CD4-positive, alpha-beta T cell treated with Interleukin-6 for 4 hours (primary cell): ENCODE results near the gene SPDYE16.
"Not testable (repeated sequence)": the region's sequence is repeated elsewhere in the genome, so short reads cannot be mapped to it uniquely, and the experiment has no call there.

ENCODE experiments used
- DNase-seq: peaks from one replicate; pipeline ENCODE4 v3.0.0-alpha.2; 2020; ENCODE audit warnings: mixed read lengths

SPDYE16 gene

GRCh38 chr7:76543197-76543596 is at the start of gene SPDYE16:
TSS of gene SPDYE16 (minus strand) at chr7:76543297. CDS start at chr7:76541459, 1,838 bp downstream.
- DNase-seq: not testable (repeated sequence)

- DNase-seq: not testable (repeated sequence)
These were observed 49.6 kb upstream of the SPDYE16 start for GRCh38 chr7:76592694-76593093.

GRCh38 chr7:76591602-76592304 is 48.7 kb upstream of the SPDYE16 start:
- DNase-seq: not testable (repeated sequence)

- DNase-seq: not testable (repeated sequence)
These were observed 47.9 kb upstream of the SPDYE16 start for GRCh38 chr7:76591033-76591432.

- not testable (repeated sequence) for DNase-seq
These were observed 45.5 kb upstream of the SPDYE16 start for GRCh38 chr7:76588586-76588985.

- DNase-seq: not testable (repeated sequence)
These were observed 43.7 kb upstream of the SPDYE16 start for GRCh38 chr7:76586585-76587315.

GRCh38 chr7:76583636-76584281 is 40.7 kb upstream of the SPDYE16 start:
- DNase-seq: not testable (repeated sequence)

- peak; percentile 16 for DNase-seq
These were observed 39.9 kb upstream of the SPDYE16 start for GRCh38 chr7:76582848-76583631.

GRCh38 chr7:76575919-76576655 is 33.0 kb upstream of the SPDYE16 start:
- not testable (repeated sequence) for DNase-seq

- not testable (repeated sequence) for DNase-seq
These were observed 32.3 kb upstream of the SPDYE16 start for GRCh38 chr7:76575431-76575830.

- not testable (repeated sequence) for DNase-seq
These were observed 29.2 kb upstream of the SPDYE16 start for GRCh38 chr7:76572296-76572695.

GRCh38 chr7:76570324-76570775 is 27.3 kb upstream of the SPDYE16 start:
- DNase-seq: not testable (repeated sequence)

GRCh38 chr7:76568742-76569141 is 25.6 kb upstream of the SPDYE16 start:
- not testable (repeated sequence) for DNase-seq

GRCh38 chr7:76567753-76568152 is 24.7 kb upstream of the SPDYE16 start:
- DNase-seq: not testable (repeated sequence)

- not testable (repeated sequence) for DNase-seq
These were observed 24.2 kb upstream of the SPDYE16 start for GRCh38 chr7:76567311-76567710.

GRCh38 chr7:76565001-76565400 is 21.9 kb upstream of the SPDYE16 start:
- not testable (repeated sequence) for DNase-seq

GRCh38 chr7:76561342-76561741 is 18.2 kb upstream of the SPDYE16 start:
- not testable (repeated sequence) for DNase-seq

GRCh38 chr7:76560157-76560556 is 17.1 kb upstream of the SPDYE16 start:
- DNase-seq: not testable (repeated sequence)

- DNase-seq: not testable (repeated sequence)
These were observed 16.6 kb upstream of the SPDYE16 start for GRCh38 chr7:76559685-76560084.

GRCh38 chr7:76551992-76552391 is 8.9 kb upstream of the SPDYE16 start:
- DNase-seq: not testable (repeated sequence)

- not testable (repeated sequence) for DNase-seq
These were observed 6.8 kb upstream of the SPDYE16 start for GRCh38 chr7:76549855-76550248.
